GM18519 (cell line): ENCODE measurements around the gene CLCC1.
"Not testable (repeated sequence)": the region's sequence is repeated elsewhere in the genome, so short reads cannot be mapped to it uniquely, and the experiment has no call there.

ENCODE experiments used
- ATAC-seq: cut with Tn5 transposase; IDR thresholded peaks from one replicate; pipeline ENCODE4 v1.9.1; 2021; ENCODE audit warnings: mild to moderate bottlenecking, moderate library complexity; ENCODE audit not compliant: unreplicated experiment, low FRiP score

Gene CLCC1

GRCh38 chr1:108963052-108963686 lies at the start of gene CLCC1:
Gene CLCC1 (minus strand): TSS chr1:108963484. CDS start chr1:108950437, 13,047 bp downstream.
- ATAC-seq, result peak; percentile 89

GRCh38 chr1:109011335-109011734 lies 48.1 kb upstream of the CLCC1 start:
- ATAC-seq, result no peak

- ATAC-seq, result not testable (repeated sequence)
Measured at GRCh38 chr1:108996622-108997021, 33.3 kb upstream of the CLCC1 start.

- ATAC-seq, result no peak
Measured at GRCh38 chr1:108983114-108983513, 19.8 kb upstream of the CLCC1 start.

- no peak for ATAC-seq
Measured at GRCh38 chr1:108976658-108977057, 13.4 kb upstream of the CLCC1 start.

- ATAC-seq, result no peak
Measured at GRCh38 chr1:108972951-108973350, 9.7 kb upstream of the CLCC1 start.

- ATAC-seq, result no peak
Measured at GRCh38 chr1:108969346-108969745, 6.1 kb upstream of the CLCC1 start.

- ATAC-seq, result no peak
Measured at GRCh38 chr1:108962681-108963051, 618 bp downstream of the CLCC1 start.

GRCh38 chr1:108961752-108962486 lies 1.4 kb downstream of the CLCC1 start:
- ATAC-seq, result no peak

GRCh38 chr1:108961198-108961597 lies 2.1 kb downstream of the CLCC1 start:
- ATAC-seq, result no peak

- no peak for ATAC-seq
Measured at GRCh38 chr1:108960719-108961118, 2.6 kb downstream of the CLCC1 start.

- no peak for ATAC-seq
Measured at GRCh38 chr1:108957888-108958287, 5.4 kb downstream of the CLCC1 start.

- no peak for ATAC-seq
Measured at GRCh38 chr1:108955881-108956280, 7.4 kb downstream of the CLCC1 start.

- no peak for ATAC-seq
Measured at GRCh38 chr1:108955111-108955510, 8.2 kb downstream of the CLCC1 start.

- ATAC-seq, result no peak
Measured at GRCh38 chr1:108953452-108953851, 9.8 kb downstream of the CLCC1 start.

- no peak for ATAC-seq
Measured at GRCh38 chr1:108951242-108951641, 12.0 kb downstream of the CLCC1 start.

- no peak for ATAC-seq
Measured at GRCh38 chr1:108949044-108949443, 14.2 kb downstream of the CLCC1 start.

- no peak for ATAC-seq
Measured at GRCh38 chr1:108947871-108948525, 15.3 kb downstream of the CLCC1 start.

GRCh38 chr1:108936170-108936569 lies 27.1 kb downstream of the CLCC1 start:
- ATAC-seq, result no peak

- no peak for ATAC-seq
Measured at GRCh38 chr1:108933944-108934343, 29.3 kb downstream of the CLCC1 start.

GRCh38 chr1:108927565-108927964 lies 35.7 kb downstream of the CLCC1 start:
- ATAC-seq, result not testable (repeated sequence)

- no peak for ATAC-seq
Measured at GRCh38 chr1:108925920-108926319, 37.4 kb downstream of the CLCC1 start.
